Upper lobe of left lung (tissue), 6 donors: ENCODE data around the gene ZNF496. TPM values are rescaled to one million over a fixed set of nuclear protein-coding genes. Genes with fewer than 3 reads are reported as not detected.
A peak's percentile ranks its signal among the peaks of the same experiment; 100 is the strongest.
"Not testable (repeated sequence)": the region's sequence is repeated elsewhere in the genome, so short reads cannot be mapped to it uniquely, and the experiment has no call there.

Source experiments
- ATAC-seq, 2 donors: fragments of 200-7000 bp; cut with Tn5 transposase; one replicate each; pipeline ENCODE4 v1.9.1; 2022; ENCODE audit warnings: mild to moderate bottlenecking in 2 of 2, moderate library complexity in 2 of 2; ENCODE audit not compliant: low FRiP score in 2 of 2
- DNase-seq, 2 donors: peaks; one replicate each; pipeline ENCODE4 v3.0.0-alpha.2; 2019 to 2020
- H3K27ac ChIP-seq, 4 donors: fragments of 200-600 bp; sonication (generic); one replicate each; pipeline ENCODE4 v1.5.1; 2016 to 2019
- H3K27me3 ChIP-seq, 4 donors: fragments of 200-600 bp; sonication (generic); one replicate each; pipeline ENCODE4 v1.5.1; 2017 to 2019
- H3K36me3 ChIP-seq, 4 donors: fragments of 200-600 bp; sonication (generic); one replicate each; pipeline ENCODE4 v1.5.1; 2016 to 2019
- H3K4me1 ChIP-seq, 4 donors: fragments of 200-600 bp; sonication (generic); one replicate each; pipeline ENCODE4 v1.5.1; 2018 to 2019
- H3K4me3 ChIP-seq, 4 donors: fragments of 200-600 bp; sonication (generic); one replicate each; pipeline ENCODE4 v1.5.1; 2017 to 2019; ENCODE audit warnings: mild to moderate bottlenecking in 2 of 4, moderate library complexity in 1 of 4
- H3K9me3 ChIP-seq, 4 donors: fragments of 200-600 bp; sonication (generic); one replicate each; pipeline ENCODE4 v1.5.1; 2018 to 2019
- EP300 ChIP-seq, 4 donors: sonication (generic); formaldehyde crosslinking; IDR thresholded peaks; one replicate each; pipeline ENCODE4 v1.5.1; 2017; ENCODE audit warnings: antibody characterized with exemption in 4 of 4, control low read depth in 2 of 4
- POLR2A ChIP-seq, 4 donors: fragments of 450-650 bp; IDR thresholded peaks; one replicate each; pipeline ENCODE4 v1.5.1; 2016 to 2017; ENCODE audit warnings: antibody characterized with exemption in 4 of 4, mild to moderate bottlenecking in 2 of 4
- POLR2AphosphoS5 ChIP-seq, 2 donors: sonication (generic); formaldehyde crosslinking; IDR thresholded peaks; one replicate each; pipeline ENCODE4 v1.5.1; 2017; ENCODE audit warnings: antibody characterized with exemption in 2 of 2
- WGBS, 2 donors: methylation state at CpG; one replicate each; pipeline ENCODE4 v1.1.5; 2017 to 2018; 5-methylcytosine and 5-hydroxymethylcytosine counted together
- total RNA-seq, 6 donors: library from RNA; depleted of rRNA in 4 of 6; stranded (reverse); fragments of >200 nt in 4 of 6; gene quantifications; one replicate each; pipeline versions ENCODE4 v1.1.0 to v1.2.1, GENCODE V29; 2016 to 2021
- TF ChIP-seq, protein P1 (sequence below), 6 experiments: fragments of 450-650 bp in 4 of 6; fragments of 200-600 bp in 2 of 6; sonication (generic) in 2 of 6; IDR thresholded peaks; one replicate each; pipeline ENCODE4 v1.5.1; 2016 to 2019; ENCODE audit warnings: antibody characterized with exemption in 6 of 6
- donor health status: DM: no; HTN: no; CAD: no; lungs with moderate emphysema.
- donor health status: DM: no; HTN: yes; CAD: no; lungs with severe emphysema.

Gene ZNF496
- total RNA-seq = 10 to 100 TPM; 20.8 to 59.7 (median 27.2) TPM

- H3K9me3 ChIP-seq = no peaks in the 10 kb centered on the region
- H3K36me3 ChIP-seq = peaks cover 2 to 34% (median 20%) of the 10 kb centered on the region in 4 donors
- H3K27ac ChIP-seq = peak within 1 kb of the TSS; percentile 90 to 94 (median 90)
- H3K27me3 ChIP-seq = no peaks in the 10 kb centered on the region
- WGBS, 2 donors = 0 to 1% methylated on average over 26 to 38 of the region's 93 CpGs
- H3K4me3 ChIP-seq = peak within 1 kb of the TSS; percentile 93 to 99 (median 97)
- DNase-seq (peak; percentile 85 to 94), ATAC-seq (peak; percentile 83 to 91)
- peaks cover 16 to 28% (median 22%) of the 10 kb centered on the region in 4 donors for H3K4me1 ChIP-seq
- TF ChIP-seq EP300 (IDR thresholded peaks at IDR 0.05) (no peak), POLR2A (IDR thresholded peaks at IDR 0.05) (peak in 2 of 4 donors; percentile 0 to 28), POLR2AphosphoS5 (IDR thresholded peaks at IDR 0.05) (peak in 1 of 2 donors; percentile 45)
- TF ChIP-seq, protein P1, sequence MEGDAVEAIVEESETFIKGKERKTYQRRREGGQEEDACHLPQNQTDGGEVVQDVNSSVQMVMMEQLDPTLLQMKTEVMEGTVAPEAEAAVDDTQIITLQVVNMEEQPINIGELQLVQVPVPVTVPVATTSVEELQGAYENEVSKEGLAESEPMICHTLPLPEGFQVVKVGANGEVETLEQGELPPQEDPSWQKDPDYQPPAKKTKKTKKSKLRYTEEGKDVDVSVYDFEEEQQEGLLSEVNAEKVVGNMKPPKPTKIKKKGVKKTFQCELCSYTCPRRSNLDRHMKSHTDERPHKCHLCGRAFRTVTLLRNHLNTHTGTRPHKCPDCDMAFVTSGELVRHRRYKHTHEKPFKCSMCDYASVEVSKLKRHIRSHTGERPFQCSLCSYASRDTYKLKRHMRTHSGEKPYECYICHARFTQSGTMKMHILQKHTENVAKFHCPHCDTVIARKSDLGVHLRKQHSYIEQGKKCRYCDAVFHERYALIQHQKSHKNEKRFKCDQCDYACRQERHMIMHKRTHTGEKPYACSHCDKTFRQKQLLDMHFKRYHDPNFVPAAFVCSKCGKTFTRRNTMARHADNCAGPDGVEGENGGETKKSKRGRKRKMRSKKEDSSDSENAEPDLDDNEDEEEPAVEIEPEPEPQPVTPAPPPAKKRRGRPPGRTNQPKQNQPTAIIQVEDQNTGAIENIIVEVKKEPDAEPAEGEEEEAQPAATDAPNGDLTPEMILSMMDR (IDR thresholded peaks at IDR 0.05) = no peak
Measured at GRCh38 chr1:247331525-247332214, at the start of gene ZNF496. Gene ZNF496 (minus strand): TSS chr1:247331867. CDS start chr1:247329578, 2,289 bp downstream.

DNA sequence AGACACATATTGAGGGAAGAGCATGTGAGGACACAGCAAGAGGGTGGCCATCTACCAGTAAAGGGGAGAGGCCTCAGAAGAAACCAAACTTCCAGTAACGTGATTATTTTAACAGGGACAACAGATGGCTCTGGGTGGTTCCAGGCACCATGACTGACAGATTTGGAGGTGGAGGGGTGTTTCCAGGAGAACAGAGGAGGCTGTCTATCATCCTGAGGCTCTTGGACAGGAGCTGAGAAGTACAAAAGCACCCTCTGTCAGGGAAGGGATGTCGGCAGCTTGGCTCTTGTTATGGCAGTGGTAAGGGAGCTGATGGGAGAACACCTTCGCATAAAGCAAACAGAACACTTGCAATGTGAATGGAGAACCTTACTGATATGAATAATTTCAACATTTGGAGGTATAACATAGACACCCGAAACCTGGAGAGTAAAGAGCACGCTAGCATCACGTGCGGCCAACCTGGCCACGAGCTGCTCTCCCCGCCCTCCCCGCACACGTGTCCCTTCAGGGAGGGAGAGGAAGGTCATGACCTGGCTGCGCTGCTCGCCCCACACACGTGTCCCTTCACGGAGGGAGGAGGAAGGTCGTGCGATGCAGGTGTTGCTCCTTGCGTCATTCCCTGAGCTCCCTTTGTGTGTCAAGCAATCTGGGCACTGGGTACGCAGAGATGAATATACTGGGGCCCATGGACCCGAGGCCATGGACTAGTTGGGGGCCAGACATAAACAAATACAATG is 46.8 kb upstream of the ZNF496 start:
- H3K4me1 ChIP-seq = peaks cover 0 to 3% (median 0%) of the 10 kb centered on the region in 4 donors
- ATAC-seq (no peak), DNase-seq (peak in 1 of 2 donors; percentile 39)
- no peak overlapping the region for H3K4me3 ChIP-seq
- no peaks in the 10 kb centered on the region for H3K36me3 ChIP-seq
- WGBS, 2 donors = 80 to 82% methylated on average over 20 of the region's 20 CpGs
- H3K27ac ChIP-seq = no peak overlapping the region
- H3K9me3 ChIP-seq = no peaks in the 10 kb centered on the region
- H3K27me3 ChIP-seq = no peaks in the 10 kb centered on the region
- TF ChIP-seq POLR2A (IDR thresholded peaks at IDR 0.05) (no peak), EP300 (IDR thresholded peaks at IDR 0.05) (no peak)
- TF ChIP-seq, protein P1 (IDR thresholded peaks at IDR 0.05) = no peak

- not testable (repeated sequence) for ATAC-seq, H3K9me3 ChIP-seq, H3K27me3 ChIP-seq, H3K27ac ChIP-seq, DNase-seq, H3K4me3 ChIP-seq, H3K4me1 ChIP-seq, H3K36me3 ChIP-seq
- 74 to 77% methylated on average over 6 to 7 of the region's 7 CpGs for WGBS, 2 donors
Measured at GRCh38 chr1:247377656-247378055, 46.0 kb upstream of the ZNF496 start.

- Histone ChIP-seq H3K27me3 (no peaks in the 10 kb centered on the region), H3K4me1 (peaks cover 0 to 10% (median 1%) of the 10 kb centered on the region in 4 donors), H3K36me3 (no peaks in the 10 kb centered on the region), H3K27ac (no peak overlapping the region), H3K9me3 (no peaks in the 10 kb centered on the region), H3K4me3 (no peak overlapping the region)
- DNase-seq = no peak
- 33 to 35% methylated on average over 7 of the region's 7 CpGs for WGBS, 2 donors
- TF ChIP-seq EP300 (IDR thresholded peaks at IDR 0.05) (no peak), POLR2A (IDR thresholded peaks at IDR 0.05) (no peak), POLR2AphosphoS5 (IDR thresholded peaks at IDR 0.05) (no peak)
- TF ChIP-seq, protein P1 (IDR thresholded peaks at IDR 0.05) = no peak
- ATAC-seq = no peak
Measured at GRCh38 chr1:247376659-247377058, 45.0 kb upstream of the ZNF496 start.

DNA sequence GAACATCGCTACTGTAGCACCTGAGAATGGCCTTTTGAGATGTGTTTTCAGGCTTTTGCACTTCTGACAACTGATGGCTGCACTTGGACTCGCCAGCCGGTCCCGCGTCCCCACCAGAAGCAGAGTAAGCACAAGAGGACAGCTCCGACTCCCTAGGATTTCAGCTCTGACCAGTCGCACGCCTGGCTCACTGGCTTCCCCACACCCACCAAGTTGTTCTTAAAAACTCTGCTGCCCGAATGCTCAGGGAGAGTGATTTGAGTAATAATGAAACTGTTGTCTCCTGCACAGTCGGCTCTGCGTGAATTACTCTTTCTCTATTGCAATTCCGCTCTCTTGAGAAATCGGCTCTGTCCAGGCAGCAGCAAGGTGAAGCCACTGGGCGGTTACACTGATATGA is 44.1 kb upstream of the ZNF496 start:
- no peak overlapping the region for H3K27ac ChIP-seq
- H3K4me1 ChIP-seq = peaks cover 0 to 10% (median 1%) of the 10 kb centered on the region in 4 donors
- ATAC-seq (no peak), DNase-seq (peak in 1 of 2 donors; percentile 31)
- 82 to 90% methylated on average over 14 of the region's 14 CpGs for WGBS, 2 donors
- no peaks in the 10 kb centered on the region for H3K9me3 ChIP-seq
- H3K4me3 ChIP-seq = no peak overlapping the region
- no peaks in the 10 kb centered on the region for H3K36me3 ChIP-seq
- TF ChIP-seq POLR2AphosphoS5 (IDR thresholded peaks at IDR 0.05) = no peak
- TF ChIP-seq POLR2A (IDR thresholded peaks at IDR 0.05) = no peak
- no peaks in the 10 kb centered on the region for H3K27me3 ChIP-seq

DNA sequence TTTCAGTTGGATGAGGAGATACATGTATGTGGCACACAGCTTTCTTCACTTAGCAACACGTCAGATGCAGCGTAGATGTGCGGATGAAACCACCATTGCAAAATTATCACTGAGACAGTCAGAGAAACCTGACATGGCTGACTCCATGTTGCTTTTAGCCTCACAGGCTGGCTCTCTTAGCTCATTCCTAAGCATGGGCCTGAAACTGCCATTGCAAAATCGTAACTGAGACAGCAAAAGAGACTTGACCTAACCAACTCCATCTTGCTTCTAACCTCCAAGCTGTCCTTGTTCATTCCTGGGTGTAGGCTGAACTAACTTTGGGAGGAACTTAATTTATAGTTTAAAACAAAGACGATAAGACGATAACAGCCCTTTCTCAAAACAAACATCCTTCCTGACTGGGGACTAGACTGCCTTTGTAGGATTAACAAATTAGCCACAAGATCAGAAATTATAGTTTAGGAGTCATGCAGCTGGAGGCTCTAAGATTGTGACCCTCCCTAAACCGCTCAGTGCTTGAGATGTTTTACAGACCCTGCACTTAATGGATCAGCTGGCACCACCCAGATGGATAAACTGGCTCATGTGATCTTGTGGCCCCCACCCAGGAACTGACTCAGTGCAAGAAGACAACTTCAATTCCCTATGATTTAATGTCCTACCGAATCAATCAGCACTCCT is 43.1 kb upstream of the ZNF496 start:
- not testable (repeated sequence) for H3K27me3 ChIP-seq, DNase-seq, ATAC-seq, H3K9me3 ChIP-seq, H3K36me3 ChIP-seq, H3K27ac ChIP-seq, H3K4me3 ChIP-seq
- H3K4me1 ChIP-seq = peaks cover 0 to 10% (median 1%) of the 10 kb centered on the region in 4 donors
- 79 to 83% methylated on average over 8 of the region's 8 CpGs for WGBS, 2 donors
